C4-2B (cell line): Measurements from ENCODE around the gene TMPRSS11E.

ENCODE experiments used
- CTCF ChIP-seq: fragments of 450-650 bp; conservative IDR thresholded peaks from 2 replicates; pipeline ENCODE4 v1.5.1; 2017; ENCODE audit warnings: mild to moderate bottlenecking
- ZFX ChIP-seq: fragments of 450-650 bp; IDR thresholded peaks from 2 replicates; pipeline ENCODE4 v1.6.1; 2017

- TF ChIP-seq CTCF (no peak), ZFX (no peak)
These were observed 14.9 kb upstream of the TMPRSS11E start for GRCh38 chr4:68432320-68432719.
